Measurements from ENCODE around the gene HIC1. TPM values are rescaled to one million over a fixed set of nuclear protein-coding genes. Genes with fewer than 3 reads are reported as not detected.

Gene HIC1
- total and polyA plus RNA-seq, 9 of the 15 experiments (the other 6 are each of a cell fraction or from before 2014, with no cell fraction given), result 0.01 to 2.5 (median 0.18) TPM

- TF ChIP-seq KAT7 (CRISPR knock-in tag; IDR thresholded peaks at IDR 0.05; ENCODE audit: borderline replicate concordance) (no peak), ZNF24 (IDR thresholded peaks at IDR 0.05) (no peak), ZNF57 (CRISPR knock-in tag; IDR thresholded peaks at IDR 0.05) (no peak), RAD51 (IDR thresholded peaks at IDR 0.05; ENCODE audit: borderline replicate concordance, low read depth) (peak; percentile 76), SAFB2 (IDR thresholded peaks at IDR 0.05; ENCODE audit: borderline replicate concordance, low read depth, low read length, severe bottlenecking) (no peak), CREB1 (IDR thresholded peaks at IDR 0.05) (no peak), CREB1 (CRISPR knock-in tag; IDR thresholded peaks at IDR 0.05) (no peak), NEUROD1 (IDR thresholded peaks at IDR 0.05; ENCODE audit: borderline replicate concordance, low read depth, low read length, partially characterized antibody) (peak; percentile 88), KLF1 (tag; IDR thresholded peaks at IDR 0.05) (no peak), ZNF511 (CRISPR knock-in tag; IDR thresholded peaks at IDR 0.05) (no peak), ZNF282 (CRISPR knock-in tag; IDR thresholded peaks at IDR 0.05) (no peak), ZBTB34 (CRISPR knock-in tag; IDR thresholded peaks at IDR 0.05) (no peak), RBFOX2 (IDR thresholded peaks at IDR 0.05; ENCODE audit: low read depth, low read length) (peak; percentile 88), ZNF639 (CRISPR knock-in tag; conservative IDR thresholded peaks at IDR 0.05 in 1 of 2, IDR thresholded peaks at IDR 0.05 in 1 of 2) (no peak), COPS2 (conservative IDR thresholded peaks at IDR 0.05) (no peak)
- TF ChIP-seq, protein P1, sequence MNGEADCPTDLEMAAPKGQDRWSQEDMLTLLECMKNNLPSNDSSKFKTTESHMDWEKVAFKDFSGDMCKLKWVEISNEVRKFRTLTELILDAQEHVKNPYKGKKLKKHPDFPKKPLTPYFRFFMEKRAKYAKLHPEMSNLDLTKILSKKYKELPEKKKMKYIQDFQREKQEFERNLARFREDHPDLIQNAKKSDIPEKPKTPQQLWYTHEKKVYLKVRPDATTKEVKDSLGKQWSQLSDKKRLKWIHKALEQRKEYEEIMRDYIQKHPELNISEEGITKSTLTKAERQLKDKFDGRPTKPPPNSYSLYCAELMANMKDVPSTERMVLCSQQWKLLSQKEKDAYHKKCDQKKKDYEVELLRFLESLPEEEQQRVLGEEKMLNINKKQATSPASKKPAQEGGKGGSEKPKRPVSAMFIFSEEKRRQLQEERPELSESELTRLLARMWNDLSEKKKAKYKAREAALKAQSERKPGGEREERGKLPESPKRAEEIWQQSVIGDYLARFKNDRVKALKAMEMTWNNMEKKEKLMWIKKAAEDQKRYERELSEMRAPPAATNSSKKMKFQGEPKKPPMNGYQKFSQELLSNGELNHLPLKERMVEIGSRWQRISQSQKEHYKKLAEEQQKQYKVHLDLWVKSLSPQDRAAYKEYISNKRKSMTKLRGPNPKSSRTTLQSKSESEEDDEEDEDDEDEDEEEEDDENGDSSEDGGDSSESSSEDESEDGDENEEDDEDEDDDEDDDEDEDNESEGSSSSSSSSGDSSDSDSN (IDR thresholded peaks at IDR 0.05; ENCODE audit: borderline replicate concordance in 1 of 2, low read depth in 2 of 2, low read length in 2 of 2), result no peak
- TF ChIP-seq, protein P2, sequence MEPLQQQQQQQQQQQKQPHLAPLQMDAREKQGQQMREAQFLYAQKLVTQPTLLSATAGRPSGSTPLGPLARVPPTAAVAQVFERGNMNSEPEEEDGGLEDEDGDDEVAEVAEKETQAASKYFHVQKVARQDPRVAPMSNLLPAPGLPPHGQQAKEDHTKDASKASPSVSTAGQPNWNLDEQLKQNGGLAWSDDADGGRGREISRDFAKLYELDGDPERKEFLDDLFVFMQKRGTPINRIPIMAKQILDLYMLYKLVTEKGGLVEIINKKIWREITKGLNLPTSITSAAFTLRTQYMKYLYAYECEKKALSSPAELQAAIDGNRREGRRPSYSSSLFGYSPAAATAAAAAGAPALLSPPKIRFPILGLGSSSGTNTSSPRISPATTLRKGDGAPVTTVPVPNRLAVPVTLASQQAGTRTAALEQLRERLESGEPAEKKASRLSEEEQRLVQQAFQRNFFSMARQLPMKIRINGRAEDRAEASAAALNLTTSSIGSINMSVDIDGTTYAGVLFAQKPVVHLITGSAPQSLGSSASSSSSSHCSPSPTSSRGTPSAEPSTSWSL (CRISPR knock-in tag; IDR thresholded peaks at IDR 0.05; ENCODE audit: borderline replicate concordance), result no peak
- TF ChIP-seq, protein P3, sequence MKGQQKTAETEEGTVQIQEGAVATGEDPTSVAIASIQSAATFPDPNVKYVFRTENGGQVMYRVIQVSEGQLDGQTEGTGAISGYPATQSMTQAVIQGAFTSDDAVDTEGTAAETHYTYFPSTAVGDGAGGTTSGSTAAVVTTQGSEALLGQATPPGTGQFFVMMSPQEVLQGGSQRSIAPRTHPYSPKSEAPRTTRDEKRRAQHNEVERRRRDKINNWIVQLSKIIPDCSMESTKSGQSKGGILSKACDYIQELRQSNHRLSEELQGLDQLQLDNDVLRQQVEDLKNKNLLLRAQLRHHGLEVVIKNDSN (CRISPR knock-in tag; IDR thresholded peaks at IDR 0.05), result peak; percentile 87
Measured at GRCh38 chr17:2029911-2030778, 24.8 kb upstream of the HIC1 start, which contains the start of gene DPH1 (continued).

Data from K562 (cell line).